GM18519 (cell line): Measurements from ENCODE around the gene IQCK.

Experiments
- ATAC-seq: cut with Tn5 transposase; IDR thresholded peaks from one replicate; pipeline ENCODE4 v1.9.1; 2021; ENCODE audit warnings: mild to moderate bottlenecking, moderate library complexity; ENCODE audit not compliant: unreplicated experiment, low FRiP score

The IQCK gene

GRCh38 chr16:19753815-19754643 is 36.0 kb downstream of the IQCK start:
- no peak for ATAC-seq

DNA sequence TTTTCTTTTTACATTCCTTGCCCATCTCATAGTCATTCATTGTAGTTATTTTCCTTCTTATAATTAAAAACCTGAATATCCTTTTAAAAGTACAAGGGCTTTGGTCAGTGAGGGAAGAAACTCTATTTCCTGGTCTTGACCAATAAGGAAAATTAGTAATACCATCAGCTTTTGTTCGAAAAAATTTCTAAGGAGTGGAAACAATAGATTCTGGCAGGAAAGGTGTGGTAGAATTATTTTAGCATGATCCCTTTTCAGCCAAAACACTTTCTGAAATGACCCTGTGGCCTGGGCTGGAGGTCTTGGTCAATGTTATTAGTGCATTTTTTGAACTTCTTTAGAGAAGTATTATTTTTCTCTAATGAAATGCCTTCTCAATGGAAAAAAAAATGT is 36.6 kb downstream of the IQCK start:
- no peak for ATAC-seq

- no peak for ATAC-seq
Observed at GRCh38 chr16:19755268-19755667, 37.2 kb downstream of the IQCK start.

- ATAC-seq = no peak
Observed at GRCh38 chr16:19757026-19757425, 39.0 kb downstream of the IQCK start.

GRCh38 chr16:19757762-19758595 is 39.9 kb downstream of the IQCK start:
- no peak for ATAC-seq

DNA sequence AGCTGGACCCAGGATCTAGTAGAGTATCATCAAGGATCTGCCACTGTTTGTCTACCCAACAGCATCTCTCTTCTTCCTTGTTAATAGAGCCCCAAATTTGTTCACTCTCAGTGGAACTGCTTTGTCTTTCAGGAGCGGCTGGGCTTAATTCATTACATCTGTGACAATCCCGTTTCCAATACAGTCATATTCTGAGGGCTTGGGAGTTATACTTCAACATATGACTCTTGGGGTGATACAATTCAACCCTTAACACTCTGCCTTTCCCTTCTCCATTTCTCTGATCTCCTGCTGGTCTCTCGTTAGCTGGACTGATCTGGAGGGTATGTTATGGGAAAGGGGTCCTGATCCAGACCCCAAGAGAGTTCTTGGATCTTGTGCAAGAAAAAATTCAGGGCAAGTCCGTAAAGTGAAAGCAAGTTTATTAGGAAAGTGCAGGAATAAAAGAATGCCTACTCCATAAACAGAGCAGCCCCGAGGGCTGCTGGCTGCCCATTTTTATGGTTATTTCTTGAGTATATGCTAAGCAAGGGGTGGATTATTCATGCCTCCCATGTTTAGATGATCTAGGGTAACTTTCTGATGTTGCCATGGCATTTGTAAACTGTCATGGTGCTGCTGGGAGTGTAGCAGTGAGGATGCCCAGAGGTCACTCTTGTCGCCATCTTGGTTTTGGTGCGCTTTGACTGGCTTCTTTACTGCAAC is 42.4 kb downstream of the IQCK start:
- ATAC-seq = no peak

GRCh38 chr16:19765860-19766553 is 47.9 kb downstream of the IQCK start:
- ATAC-seq = no peak

GRCh38 chr16:19766554-19766884 is 48.4 kb downstream of the IQCK start:
- no peak for ATAC-seq

GRCh38 chr16:19766988-19767387 is 48.9 kb downstream of the IQCK start:
- ATAC-seq = no peak

GRCh38 chr16:19767497-19767896 is 49.4 kb downstream of the IQCK start:
- no peak for ATAC-seq

DNA sequence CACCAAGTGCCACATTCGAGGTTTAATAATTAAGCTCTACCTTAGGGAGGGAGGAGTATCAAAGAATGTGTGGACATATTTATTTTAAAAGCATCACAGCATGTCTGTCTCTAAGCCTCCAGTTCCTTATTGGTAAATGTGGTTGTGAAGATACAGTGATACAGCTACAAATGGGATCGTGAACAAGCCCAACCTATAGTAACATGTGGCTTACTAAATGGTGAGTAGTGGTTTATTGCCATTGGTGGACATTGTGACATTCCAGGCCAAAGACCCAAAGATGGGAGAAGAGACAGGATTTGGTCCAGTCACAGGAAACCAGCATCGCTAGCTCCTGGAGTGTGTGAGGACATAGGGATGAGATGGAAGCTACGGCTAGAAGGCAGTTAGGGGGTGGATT is 51.2 kb downstream of the IQCK start:
- ATAC-seq = no peak

- no peak for ATAC-seq
Observed at GRCh38 chr16:19771040-19771439, 53.0 kb downstream of the IQCK start.

DNA sequence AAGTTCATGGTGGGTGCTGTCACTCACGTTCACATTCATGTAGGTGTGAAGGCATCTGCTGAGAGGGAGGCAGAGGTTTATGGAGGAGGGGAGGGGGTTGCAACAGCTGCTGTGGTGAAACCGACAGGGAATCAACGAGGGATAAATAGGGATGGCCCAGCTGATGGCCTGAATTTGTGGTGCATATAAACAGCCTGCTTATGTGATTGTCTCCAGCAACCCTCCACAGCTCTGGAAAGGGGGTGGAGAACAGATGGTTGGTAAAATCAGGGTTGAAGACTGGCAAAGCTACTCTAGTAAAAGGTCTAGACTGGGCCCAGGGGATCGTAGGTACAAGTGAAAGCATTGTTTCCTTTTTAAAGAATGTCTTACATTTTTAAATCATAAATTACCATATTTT is 53.7 kb downstream of the IQCK start:
- no peak for ATAC-seq

GRCh38 chr16:19774024-19774423 is 56.0 kb downstream of the IQCK start:
- no peak for ATAC-seq

DNA sequence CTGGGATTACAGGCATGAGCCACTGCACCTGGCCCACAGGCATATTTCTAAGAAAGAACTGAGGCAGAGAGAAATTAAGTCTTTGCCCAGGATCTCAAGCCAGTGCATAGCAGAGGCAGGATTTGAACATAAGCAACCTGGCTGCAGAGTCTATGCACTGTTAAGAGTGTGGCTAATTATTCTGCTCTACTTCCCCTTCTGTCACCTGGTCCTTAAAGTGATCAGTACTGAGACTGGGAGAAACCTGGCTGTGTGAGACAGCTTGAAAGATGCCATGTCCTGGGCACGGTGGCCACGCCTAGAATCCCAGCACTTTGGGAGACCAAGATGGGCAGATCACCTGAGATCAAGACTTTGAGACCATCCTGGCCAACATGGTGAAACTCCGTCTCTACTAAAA is 58.1 kb downstream of the IQCK start:
- no peak for ATAC-seq

DNA sequence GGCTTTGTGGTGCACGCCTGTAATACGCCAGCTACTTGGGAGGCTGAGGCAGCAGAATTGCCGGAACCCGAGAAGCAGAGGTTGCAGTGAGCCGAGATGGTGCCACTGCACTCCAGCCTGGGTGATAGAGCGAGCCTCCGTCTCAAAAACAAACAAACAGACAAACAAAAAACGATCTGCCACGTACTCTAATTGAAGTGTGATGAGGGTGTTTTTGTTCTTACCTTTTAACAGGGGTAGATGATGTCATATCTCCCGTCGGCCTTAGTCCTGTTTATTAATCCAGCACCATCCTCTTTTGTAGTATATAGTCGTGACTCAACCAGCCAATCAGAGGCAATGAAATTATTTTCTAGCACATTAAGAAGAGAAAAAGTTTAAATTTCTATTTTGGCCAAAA is 58.5 kb downstream of the IQCK start:
- ATAC-seq = no peak

DNA sequence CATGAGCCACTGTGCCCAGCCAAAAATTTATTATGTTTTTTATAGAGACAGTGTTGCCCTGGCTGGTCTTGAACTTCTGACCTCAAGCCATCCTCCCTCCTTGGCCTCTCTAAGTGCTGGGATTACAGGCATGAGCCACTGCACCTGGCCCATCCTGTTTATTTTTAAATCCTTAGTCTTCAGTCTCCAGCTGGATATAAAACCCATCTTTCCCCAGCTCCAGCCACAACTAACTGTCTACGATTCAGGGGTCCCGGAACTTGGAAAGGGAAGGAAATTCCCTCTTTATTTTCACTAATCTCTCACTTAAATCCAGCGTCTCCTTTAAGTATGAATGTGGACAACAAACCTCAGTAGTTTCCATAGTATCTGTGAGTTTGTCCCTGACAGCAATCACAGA is 62.2 kb downstream of the IQCK start:
- no peak for ATAC-seq

GRCh38 chr16:19781226-19781625 is 63.2 kb downstream of the IQCK start:
- ATAC-seq = no peak

GRCh38 chr16:19783363-19784182 is 65.5 kb downstream of the IQCK start:
- no peak for ATAC-seq

DNA sequence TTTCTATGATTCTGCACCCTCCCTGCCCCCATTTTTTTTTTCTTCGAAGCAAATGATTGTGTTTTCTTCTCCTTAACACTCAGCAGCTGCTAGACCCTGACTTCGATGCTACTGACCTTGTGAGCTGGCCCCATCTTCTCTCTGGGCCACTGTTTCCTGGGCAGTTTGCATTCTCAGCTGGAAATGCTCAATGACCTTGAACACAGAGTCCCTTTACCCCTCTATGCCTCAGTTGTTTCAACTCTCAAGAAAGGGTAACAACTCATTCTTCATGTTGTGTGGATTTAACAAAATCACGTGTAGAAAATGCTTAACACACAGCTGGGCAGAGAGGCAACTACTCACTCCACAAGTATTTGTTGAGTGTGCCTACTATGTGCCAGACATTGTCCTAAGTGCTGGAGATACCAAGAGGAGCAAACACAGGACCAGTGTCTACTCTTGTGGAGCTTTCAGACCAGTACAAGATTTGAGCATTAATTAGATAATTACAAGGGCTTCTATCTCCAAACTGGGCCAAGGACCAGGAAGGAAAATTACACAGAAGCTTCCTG is 66.2 kb downstream of the IQCK start:
- ATAC-seq = no peak
